RPMI7951 (cell line): ENCODE measurements around the gene CLECL1. TPM values are rescaled to one million over a fixed set of nuclear protein-coding genes. Genes with fewer than 3 reads are reported as not detected.

Source experiments
- DNase-seq: peaks from one replicate; pipeline ENCODE4 v3.0.0-alpha.2; 2012; ENCODE audit warnings: low read depth
- total RNA-seq: library from RNA; depleted of rRNA; stranded (reverse); fragments of >200 nt; shearing (Covaris generic); gene quantifications from 2 replicates; pipeline ENCODE4 v1.2.3, GENCODE V29; 2014; rRNA removed

Gene CLECL1
- not detected in 2 replicates for total RNA-seq

DNA sequence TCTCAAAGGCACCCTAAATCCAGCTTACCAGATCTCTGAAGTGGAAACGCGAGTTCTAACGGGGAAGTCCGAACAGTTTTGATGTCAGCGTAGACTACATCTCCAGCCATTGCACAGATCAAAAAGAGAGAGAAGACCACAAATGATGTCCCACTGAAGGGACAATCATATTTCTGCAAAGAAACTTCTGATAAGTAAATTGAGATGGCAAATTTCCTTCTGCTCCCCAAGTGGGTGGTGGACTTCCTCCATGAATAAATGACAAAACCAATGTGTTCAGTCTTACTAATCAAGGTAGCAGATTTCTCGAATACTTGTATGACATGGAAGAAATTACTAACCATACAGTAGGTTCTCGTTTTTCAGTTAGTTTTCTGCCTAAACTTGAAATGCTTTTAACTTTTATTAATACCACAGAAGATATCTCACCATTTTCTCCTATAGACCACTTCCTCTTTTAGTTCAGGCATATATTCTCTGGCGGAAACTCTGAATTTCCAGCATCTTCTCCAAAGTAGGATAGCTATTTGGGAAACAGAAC, at the start of gene CLECL1:
CLECL1 (minus strand) TSS at position 177 of the 541 bp plus-strand sequence.
- no peak for DNase-seq

DNA sequence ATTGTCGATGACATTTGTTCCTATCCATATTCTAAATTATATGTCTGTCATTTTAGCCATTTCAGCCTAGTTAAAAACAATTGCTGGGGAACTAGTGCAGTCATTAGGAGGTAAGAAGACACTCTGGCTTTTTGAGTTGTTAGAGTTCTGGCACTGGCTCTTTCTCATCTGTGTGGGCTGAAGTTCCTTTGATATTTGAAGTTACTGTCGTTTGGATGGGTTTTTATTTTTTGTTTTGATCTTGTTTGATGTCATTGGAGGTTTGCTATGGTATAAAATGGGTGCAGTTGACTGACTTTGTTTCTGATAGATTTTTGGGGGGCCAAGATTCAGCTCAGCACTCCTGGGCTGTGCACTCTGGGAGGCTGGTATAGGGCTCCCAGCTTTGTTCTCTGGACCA, 48.5 kb upstream of the CLECL1 start:
- DNase-seq = no peak

DNA sequence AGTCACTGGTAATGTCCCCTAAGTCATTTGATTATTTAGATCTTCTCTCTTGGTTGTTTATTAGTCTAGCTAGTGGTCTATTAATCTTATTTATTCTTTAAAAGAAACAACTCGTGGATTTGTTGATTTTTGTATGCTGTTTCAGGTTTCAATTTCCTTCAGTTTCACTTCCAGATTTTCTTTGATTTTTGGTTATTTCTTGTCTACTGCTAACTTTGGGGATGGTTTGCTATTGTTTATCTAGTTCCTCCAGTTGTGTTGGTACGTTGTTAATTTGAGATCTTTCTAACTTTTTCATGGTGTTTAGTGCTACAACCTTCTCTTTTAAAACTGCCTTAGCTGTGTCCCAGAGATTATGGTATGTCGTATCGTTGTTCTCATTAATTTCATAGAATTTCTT, 46.3 kb upstream of the CLECL1 start:
- no peak for DNase-seq

DNA sequence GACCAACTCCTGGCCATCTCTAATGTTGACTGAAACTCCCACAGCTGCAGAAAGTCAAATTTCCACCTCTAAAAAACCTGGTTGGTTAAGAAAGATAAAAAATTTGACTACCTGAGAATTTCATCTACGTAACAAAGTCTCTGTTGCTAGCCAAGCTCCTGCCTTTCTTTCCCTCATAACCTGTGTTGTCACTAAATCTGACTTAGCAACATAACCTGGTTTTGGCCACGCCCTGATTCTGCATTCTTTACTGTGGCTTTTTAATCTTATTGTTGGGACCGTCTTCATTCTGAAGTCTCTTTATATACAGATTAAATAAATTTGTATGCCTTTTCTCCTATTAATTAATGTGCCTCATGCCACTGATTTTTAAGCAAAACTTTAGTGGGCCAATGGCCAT, 43.9 kb upstream of the CLECL1 start:
- DNase-seq = no peak

DNA sequence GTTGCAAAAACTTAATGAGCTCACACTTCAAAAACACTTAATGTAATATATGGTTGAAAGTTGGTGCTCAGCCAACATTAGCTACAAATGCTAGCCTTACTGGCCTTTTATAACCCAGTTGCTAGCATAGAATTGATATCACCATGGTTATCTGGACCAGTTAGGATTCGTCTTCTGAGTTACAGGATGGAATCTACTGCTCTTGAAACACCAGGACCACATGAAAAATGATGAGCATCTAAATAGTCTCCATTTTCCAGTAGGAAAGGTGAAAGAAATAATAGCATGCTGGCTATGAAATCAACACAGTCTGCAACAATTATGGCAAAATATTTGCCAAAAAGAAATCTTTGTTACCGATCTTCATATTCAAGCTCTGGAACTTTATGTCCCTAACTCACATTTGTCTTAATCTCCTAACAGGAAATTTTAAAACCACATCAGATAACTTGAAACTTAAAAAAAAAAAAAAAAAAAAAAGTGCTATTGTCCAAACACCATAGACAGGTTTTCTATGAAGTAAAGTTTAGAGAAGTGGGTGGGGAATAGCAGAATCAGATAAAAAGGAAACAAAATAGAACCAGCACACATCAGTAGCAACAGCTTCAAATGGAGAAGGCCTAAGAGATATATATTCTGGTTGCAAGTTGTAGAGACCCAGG, 40.5 kb upstream of the CLECL1 start:
- DNase-seq = no peak

DNA sequence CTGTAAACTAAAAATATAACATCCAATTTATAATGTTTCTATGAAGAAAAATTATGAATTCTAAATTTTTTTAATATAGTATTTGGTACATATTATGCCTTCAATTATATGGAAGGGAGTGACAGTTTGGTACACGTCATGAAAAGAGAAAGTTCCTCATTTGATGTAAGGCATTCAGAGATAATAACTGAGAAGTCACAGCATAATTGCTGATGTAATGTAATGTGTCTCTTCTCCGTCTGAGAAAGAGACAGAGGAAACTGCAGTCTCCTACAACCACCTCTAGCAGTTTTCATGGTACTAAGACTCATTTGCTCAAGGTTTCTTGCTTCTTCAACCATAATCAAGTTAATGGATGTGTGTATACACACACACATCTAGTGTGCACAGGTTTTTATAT, 30.1 kb upstream of the CLECL1 start:
- DNase-seq = no peak

DNA sequence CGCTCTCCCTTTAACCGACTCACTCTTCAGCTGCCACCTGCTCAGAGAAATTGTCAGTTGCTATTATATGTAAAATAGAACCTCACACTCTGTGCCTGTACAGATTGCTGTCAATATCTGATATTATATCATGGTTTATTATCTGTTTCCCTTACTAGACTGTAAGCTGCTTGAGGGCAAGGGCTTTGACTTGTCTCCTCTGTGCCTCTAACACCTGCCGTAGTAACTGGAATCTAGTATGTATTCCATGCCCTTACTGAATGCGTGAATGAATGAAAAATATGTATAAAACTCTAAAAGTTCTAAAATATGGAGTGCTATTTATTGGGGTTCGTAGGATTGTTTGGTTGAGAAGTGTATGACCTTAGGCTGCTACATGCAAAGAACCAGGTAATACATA, 29.5 kb upstream of the CLECL1 start:
- DNase-seq = no peak

DNA sequence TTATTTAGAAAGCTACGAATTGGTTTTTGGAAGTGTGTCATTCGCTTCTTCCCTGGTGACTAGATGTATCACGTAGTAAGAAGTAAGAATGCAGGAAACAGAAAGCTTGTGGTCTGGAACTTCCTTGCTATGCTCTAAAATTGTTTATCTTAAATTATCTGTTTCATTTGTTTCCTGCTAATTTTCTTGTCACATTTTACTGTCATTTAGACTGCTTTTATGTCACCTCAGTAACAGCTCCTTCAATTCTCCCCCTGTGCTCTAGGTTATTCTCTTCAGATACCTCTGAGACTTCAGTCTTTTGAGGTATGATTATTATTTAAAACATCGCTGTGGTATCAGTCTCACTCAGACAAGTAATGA, 28.5 kb upstream of the CLECL1 start:
- no peak for DNase-seq

DNA sequence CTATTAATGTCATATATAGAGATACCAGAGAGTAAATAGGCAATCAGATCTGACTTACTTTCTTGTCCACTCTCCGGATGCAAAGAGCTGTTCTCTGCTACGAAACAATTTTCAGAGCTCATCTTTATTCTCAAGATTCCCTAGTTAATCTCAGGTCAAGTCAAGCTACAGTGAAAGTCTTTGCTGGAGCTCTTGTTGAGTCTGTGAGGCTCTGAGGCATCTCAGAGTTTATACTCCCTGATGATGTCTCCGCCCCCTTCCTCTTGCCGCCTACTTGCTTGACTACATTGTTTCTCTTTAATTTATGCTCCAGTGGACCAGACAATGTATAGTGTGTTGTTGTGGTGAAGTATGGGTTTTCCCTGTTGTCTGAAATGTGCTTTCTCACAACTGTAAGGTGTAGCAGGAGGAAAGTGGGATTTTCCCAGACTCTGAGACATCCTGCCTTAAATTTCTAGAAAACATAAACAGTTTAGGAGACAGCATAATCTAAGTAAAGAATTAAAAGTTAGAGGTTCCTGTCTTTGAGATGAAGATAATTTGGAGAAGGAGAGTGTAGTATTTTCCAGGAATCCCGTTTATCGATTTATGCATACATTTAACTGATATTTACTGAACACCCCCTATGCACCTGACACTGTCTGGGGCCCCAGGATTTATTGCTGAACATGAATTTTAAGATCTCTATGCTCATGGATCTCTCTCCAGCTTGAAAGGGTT, 28.0 kb upstream of the CLECL1 start, which contains the start of gene CD69:
CD69 (minus strand) TSS at position 203 of the 720 bp plus-strand sequence; CDS start at position 122, 81 bp downstream.
- DNase-seq = no peak

DNA sequence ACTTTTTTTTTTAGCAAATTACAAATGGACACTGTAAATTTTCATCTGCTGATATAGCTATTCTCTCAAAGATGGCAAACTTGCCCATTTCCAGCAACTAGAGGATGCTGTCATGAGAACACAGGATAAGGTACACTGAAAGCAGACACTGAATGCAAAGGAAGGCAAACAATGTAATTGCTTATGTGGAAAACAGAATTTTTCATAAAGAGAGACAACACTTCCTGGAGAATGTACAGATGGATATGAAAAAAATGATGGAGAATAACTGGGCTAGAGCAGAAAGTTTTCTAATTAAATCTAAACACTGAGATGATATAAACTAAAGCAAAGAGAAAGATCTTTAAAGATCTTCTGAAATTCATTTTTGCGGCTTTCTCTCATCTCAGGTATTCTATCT, 27.2 kb upstream of the CLECL1 start:
- DNase-seq = no peak

DNA sequence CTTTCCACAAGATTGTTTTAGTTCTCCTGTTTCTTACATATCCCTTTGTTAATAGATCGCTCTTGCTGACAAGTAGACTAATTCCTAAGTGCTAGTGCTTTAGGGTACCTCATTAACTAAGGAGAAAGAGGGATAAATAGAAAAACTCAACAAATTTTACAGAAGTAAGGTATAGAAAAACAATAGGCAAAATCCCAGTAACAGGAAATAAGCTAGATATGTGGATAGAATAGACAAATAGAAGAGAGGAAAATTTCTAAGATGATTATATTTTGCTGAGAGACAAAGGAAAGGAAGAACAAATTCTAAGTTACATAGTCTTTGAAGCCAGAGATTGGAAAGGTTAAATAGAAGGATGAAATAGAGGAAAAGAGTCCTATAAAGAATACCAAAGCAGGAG, 26.8 kb upstream of the CLECL1 start:
- DNase-seq = no peak

DNA sequence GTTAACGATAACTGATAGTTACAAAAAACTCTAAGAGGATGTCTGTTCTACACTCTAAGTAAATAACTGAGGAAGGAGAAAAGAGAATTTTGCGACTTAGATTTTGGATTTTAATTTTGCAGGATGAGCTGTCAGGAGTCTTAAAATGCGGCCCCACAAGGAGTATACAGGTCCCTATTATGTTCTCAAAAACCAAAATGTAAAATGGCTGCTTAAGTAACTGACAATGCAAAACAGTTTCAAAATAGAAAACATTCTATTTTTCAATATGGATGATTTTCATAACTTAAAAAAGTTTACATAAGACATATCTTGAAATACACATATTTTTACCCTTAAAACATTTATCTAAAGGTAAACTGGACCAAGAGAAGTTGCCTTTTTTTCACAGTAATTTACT, 25.2 kb upstream of the CLECL1 start:
- DNase-seq = no peak

DNA sequence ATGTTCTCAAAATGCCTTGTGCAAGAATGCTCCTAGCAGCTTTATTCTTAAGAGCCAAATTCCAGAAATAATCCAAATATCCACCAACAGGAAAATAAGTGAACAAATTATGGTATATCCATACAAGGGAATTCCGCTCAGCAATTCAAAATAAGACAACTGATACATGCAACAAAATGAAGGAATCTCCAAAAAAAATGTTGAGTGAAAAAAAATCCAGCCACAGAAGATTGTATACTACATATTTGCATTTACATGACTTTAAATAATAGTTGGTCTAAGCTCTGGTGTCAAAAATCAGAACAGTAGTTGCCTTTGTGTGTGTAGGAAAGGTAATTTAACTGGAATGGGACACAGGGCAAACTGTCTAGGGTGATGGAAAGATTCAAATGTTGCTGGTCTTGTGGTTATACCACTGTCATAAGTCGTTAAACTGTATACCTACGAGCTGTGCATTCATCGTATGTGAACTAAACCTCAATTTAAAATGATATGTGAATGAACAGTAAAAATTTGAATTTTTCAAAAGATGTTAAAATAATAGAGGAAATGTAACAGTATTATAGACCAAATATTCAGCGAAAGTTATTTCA, 24.6 kb upstream of the CLECL1 start:
- DNase-seq = no peak

DNA sequence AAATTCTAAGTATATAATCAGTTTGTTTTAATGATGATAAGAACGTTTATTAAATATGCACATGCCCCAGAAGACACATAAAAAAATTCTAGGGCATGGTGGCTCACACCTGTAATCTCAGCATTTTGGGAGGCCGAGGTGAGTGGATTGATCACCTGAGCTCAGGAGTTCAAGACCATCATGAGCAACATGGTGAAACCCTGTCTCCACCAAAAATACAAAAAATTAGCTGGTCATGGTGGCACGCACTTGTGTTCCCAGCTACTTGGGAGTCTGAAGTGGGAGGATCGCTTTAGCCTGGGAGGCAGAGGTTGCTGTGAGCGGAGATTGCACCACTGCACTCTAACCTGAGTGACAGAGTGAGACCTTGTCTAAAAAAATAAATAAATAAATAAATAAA, 23.8 kb upstream of the CLECL1 start:
- DNase-seq = no peak

DNA sequence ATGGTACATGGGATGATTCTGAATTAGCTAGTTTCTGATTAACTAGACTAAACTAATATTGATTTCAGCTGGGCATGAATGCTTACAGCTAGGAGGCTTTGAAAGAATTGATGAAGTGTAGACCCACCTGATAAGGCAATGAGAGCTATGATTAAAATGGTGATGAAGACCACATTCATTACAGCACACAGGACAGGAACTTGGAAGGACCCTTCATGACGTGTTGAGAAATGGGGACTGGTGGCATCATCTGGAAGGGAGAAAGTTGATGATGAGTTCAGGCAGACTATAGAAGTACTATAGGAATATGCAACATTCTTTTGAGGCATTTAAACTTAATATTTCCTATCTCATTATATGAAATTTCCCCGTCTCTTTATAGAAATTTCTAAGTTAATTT, 23.3 kb upstream of the CLECL1 start:
- DNase-seq = no peak

DNA sequence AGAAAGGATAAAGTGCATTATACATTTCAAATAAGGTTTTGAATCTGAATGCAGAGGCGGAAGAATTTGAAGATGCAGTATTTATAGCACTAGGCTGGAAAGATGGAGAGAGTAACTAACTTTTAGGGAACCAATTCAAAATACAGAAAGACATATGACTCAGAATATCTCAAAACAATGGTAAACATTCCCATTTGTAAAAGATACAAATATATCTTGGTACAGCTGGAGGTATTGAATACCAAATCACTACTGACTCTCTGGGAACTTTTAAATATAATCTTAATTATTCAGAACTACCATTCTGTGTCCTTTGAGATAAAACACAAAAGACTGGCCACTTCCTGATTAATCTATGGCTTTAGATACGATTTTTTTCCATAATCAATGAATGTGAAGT, 22.7 kb upstream of the CLECL1 start:
- DNase-seq = no peak

DNA sequence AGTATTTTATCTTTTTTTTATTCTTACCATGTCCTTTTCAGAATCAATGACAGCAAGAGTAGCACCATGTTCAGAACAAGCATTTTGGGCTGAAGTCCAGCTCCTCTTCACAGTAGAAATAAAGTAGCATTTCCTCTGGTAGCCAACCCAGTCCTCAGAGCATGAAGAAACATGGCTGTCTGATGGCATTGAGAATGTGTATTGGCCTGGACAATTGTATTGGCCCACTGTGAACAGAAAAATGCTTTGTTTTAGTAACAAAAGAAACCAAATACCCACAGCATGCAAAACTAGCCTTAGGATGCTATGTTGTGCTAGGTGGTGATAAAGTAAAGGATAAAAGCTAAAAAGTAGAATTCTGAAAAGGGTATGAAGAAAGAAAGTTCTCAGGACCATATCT, 22.1 kb upstream of the CLECL1 start:
- no peak for DNase-seq

DNA sequence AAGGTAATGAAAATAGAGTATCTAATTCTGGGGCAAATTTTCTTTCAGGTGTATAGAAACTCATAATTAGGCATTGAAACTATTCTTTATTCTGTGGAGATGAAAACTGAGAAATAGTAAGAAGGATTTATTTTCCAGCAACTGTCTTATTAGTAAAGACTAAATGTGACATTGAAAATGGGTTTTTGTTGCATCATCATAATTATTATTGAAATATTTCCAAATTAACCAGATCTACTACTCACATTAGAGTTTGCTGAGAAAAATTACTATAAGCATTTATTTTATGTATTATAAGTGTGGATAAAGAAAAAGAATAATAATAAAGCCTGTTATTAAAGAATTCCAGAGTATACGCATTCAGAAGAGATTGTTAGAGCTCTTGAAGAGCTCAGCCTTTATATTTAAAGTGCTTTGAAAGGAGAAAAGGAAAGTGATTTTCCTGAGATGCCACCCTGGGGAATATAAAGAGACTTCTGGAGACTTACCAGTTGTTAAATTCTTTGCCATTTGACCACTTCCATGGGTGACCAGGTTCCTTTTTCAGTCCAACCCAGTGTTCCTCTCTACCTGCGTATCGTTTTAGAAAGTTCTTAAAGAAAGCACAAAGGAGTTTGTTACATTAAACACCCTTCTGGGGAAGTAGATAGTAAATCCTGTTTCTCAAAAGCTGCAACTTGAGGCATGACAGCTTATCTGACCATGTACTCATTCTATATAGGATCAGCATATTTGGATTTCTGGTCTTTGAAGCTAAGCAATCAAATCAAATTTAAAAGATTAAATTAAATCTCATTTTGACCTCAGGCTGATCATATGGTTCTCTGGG, 21.4 kb upstream of the CLECL1 start:
- no peak for DNase-seq

DNA sequence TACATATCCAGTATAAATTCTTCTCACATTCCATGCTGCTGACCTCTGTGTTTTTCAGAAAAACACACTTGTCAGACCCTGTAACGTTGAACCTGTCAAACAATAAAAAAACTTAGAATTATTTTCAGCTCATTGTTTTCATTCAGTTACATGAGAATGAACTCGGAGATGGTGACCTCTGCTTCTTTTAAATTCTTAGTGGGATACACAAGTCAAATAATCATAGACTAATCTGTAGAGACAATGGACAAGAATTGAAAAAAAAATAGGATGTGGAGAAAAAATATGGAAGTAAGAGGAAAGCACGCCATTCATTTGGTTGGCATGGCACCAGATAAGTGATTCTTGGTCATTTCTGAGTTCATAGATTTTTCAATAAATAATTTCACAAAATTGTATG, 20.6 kb upstream of the CLECL1 start:
- DNase-seq = no peak

DNA sequence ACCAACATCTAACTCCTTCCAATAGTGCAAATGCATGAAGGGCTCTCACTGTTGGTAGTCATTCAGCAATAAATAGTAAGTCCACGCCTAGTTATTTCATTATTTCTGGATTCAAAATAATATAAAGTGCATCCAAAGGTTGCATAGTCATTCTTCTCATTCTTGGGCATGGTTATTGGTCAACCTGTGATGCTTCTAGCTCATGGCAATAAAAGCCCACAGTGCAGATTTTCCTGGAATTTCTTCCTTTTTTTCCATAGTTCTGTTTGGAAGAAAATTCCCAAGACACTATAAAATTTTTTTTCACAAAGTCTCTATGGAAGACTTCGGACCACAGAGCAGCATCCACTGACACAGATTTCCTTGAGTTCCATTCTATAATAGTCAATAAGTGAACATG, 20.2 kb upstream of the CLECL1 start:
- no peak for DNase-seq

DNA sequence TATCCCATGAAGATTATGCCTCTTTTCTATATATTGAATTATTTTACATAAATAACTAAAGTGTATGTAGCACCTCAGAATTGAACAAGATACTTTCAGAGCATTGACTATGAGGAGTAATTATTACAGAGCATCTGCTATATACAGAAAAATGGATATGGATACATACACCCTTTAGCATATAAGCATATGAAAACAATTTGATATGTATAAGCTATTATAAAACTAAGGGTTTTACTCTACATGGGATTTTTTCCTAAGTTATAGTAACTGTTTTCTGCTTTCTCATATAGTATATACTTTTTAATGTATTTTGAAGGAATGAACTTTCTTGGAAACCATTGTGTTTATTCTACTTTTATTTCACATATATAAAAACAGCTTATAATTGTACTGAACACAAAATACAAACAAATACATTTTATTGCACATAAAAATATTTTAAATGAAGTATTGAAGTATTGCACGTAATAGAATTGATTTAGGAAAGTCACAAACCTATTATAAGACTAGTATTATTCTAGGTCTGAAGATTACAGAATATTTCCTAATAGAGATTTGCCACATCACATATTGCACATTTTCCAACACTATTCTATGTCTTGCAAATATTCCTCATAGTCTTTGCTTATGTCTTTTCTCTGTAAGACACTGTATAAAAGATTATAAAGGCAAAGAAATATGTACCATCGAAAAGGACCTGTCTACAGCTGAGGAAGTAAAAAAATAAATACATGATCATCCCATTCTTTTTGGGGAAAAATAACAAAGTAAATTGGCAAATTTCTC, 19.4 kb upstream of the CLECL1 start:
- DNase-seq = no peak
